Neural crest cell (in vitro differentiated cells): ENCODE measurements around the gene WNT8B. TPM values are rescaled to one million over a fixed set of nuclear protein-coding genes. Genes with fewer than 3 reads are reported as not detected.
A peak's percentile ranks its signal among the peaks of the same experiment; 100 is the strongest.

Experiments
- DNase-seq: peaks from one replicate; pipeline ENCODE4 v3.0.0; 2021; ENCODE audit warnings: low read depth, mixed read lengths, low spot score
- H3K27ac Mint-ChIP-seq: one replicate; pipeline ENCODE4 v1.8.0; 2021; ENCODE audit warnings: mild to moderate bottlenecking, mixed read lengths; ENCODE audit not compliant: unreplicated experiment
- H3K27me3 Mint-ChIP-seq: 2 replicates; pipeline ENCODE4 v1.8.0; 2021; ENCODE audit warnings: low read depth, mild to moderate bottlenecking, mixed read lengths
- H3K36me3 Mint-ChIP-seq: 2 replicates; pipeline ENCODE4 v1.8.0; 2021; ENCODE audit warnings: low read depth, mild to moderate bottlenecking, mixed read lengths
- H3K4me1 Mint-ChIP-seq: 2 replicates; pipeline ENCODE4 v1.8.0; 2021; ENCODE audit warnings: mixed read lengths
- H3K4me3 Mint-ChIP-seq: one replicate; pipeline ENCODE4 v1.8.0; 2021; ENCODE audit warnings: mild to moderate bottlenecking, mixed read lengths
- H3K9me3 Mint-ChIP-seq: 2 replicates; pipeline ENCODE4 v1.8.0; 2021; ENCODE audit warnings: mixed read lengths
- CTCF ChIP-seq: fragments of 200-600 bp; sonication (generic); conservative IDR thresholded peaks from 2 replicates; pipeline ENCODE4 v1.5.0; 2021; ENCODE audit warnings: antibody characterized with exemption, mild to moderate bottlenecking
- total RNA-seq: library from RNA; stranded (reverse); gene quantifications from 2 replicates; pipeline ENCODE4 v1.2.1, GENCODE V29; 2021

Gene WNT8B
- total RNA-seq, 1 donor from 2014 or later = 4.2 TPM

DNA sequence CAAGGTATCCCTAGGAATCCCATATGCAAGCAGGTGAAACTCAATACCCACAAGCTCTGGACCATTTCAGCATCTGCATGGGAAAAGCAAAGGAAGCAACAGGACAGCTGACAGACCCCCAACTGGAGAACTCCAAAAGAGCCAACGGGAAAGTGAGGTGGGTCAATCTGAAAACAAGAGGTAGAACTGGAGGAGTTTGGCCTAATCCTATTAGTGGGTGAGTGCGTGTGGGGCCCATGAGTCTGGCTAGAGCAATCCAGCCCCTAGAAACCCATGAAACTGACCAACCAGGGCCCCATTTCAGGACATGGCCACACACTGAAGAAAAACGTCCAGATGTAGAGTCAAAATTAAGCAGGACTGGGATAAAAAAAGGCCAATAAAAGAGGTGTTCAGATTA is 26.6 kb upstream of the WNT8B start:
- H3K27ac Mint-ChIP-seq = no peak overlapping the region
- H3K4me3 Mint-ChIP-seq = no peak overlapping the region
- no peaks in the 10 kb centered on the region for H3K27me3 Mint-ChIP-seq
- no peaks in the 10 kb centered on the region for H3K9me3 Mint-ChIP-seq
- peaks cover 5% of the 10 kb centered on the region for H3K4me1 Mint-ChIP-seq
- DNase-seq = no peak
- TF ChIP-seq CTCF = no peak
- H3K36me3 Mint-ChIP-seq = no peaks in the 10 kb centered on the region

- H3K36me3 Mint-ChIP-seq = no peaks in the 10 kb centered on the region
- no peaks in the 10 kb centered on the region for H3K9me3 Mint-ChIP-seq
- no peak for DNase-seq
- no peak overlapping the region for H3K27ac Mint-ChIP-seq
- peaks cover 3% of the 10 kb centered on the region for H3K27me3 Mint-ChIP-seq
- TF ChIP-seq CTCF = no peak
- H3K4me1 Mint-ChIP-seq = peaks cover 3% of the 10 kb centered on the region
- H3K4me3 Mint-ChIP-seq = no peak overlapping the region
Observed at GRCh38 chr10:100438674-100439315, 24.0 kb upstream of the WNT8B start.

DNA sequence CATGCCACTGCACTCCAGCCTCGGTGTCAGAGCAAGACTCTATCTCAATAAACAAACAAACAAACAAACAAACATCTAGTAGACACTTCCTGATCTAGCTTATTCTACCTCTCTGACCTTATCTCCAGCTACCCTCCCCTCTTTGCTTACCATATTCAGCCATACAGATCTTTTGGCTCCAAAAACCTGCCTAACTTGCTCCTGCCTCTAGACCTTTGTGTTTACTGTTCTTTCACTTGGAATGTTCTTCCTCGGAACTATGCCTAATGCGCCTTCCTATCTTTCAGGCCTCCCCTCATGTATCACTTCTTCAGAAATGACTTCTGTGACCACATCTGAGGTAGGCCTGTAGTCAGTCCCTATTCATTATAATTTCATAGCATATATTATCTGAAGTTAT is 20.3 kb upstream of the WNT8B start:
- Mint-ChIP-seq H3K27me3 (peaks cover 16% of the 10 kb centered on the region), H3K9me3 (peaks cover 2% of the 10 kb centered on the region), H3K4me1 (no peaks in the 10 kb centered on the region), H3K27ac (no peak overlapping the region), H3K36me3 (no peaks in the 10 kb centered on the region), H3K4me3 (no peak overlapping the region)
- DNase-seq = no peak
- TF ChIP-seq CTCF = no peak

- TF ChIP-seq CTCF = no peak
- no peaks in the 10 kb centered on the region for H3K4me1 Mint-ChIP-seq
- H3K27me3 Mint-ChIP-seq = peaks cover 30% of the 10 kb centered on the region
- H3K36me3 Mint-ChIP-seq = no peaks in the 10 kb centered on the region
- H3K4me3 Mint-ChIP-seq = no peak overlapping the region
- no peak overlapping the region for H3K27ac Mint-ChIP-seq
- peaks cover 2% of the 10 kb centered on the region for H3K9me3 Mint-ChIP-seq
- no peak for DNase-seq
Observed at GRCh38 chr10:100446130-100446761, 16.6 kb upstream of the WNT8B start.

DNA sequence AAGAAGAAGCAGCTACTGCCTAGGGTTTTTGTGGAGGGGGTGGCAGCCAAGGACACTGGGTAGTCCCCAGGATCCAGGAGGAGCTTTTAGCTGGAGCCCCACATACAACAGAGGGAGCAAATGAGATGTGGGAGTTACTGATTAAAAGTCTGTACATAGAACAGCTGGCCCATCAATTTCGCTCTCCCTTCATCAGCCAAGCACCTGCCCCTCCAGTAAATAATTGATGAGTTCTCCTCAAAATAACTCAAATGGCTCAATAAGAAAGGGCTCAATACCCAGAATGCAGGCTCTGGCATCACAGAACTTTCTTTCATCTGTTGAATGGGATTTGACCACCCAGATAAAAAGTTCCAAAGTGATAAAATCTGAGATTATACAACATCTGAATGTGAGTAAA is 15.1 kb upstream of the WNT8B start:
- Mint-ChIP-seq H3K4me1 (no peaks in the 10 kb centered on the region), H3K27ac (peak overlapping the region; percentile 35), H3K4me3 (no peak overlapping the region), H3K36me3 (no peaks in the 10 kb centered on the region), H3K9me3 (peaks cover 2% of the 10 kb centered on the region), H3K27me3 (peaks cover 42% of the 10 kb centered on the region)
- no peak for TF ChIP-seq CTCF
- DNase-seq = no peak
